Muscle of arm (tissue), 12 donors: ENCODE data around the gene FXYD6. TPM values are rescaled to one million over a fixed set of nuclear protein-coding genes. Genes with fewer than 3 reads are reported as not detected.
A peak's percentile ranks its signal among the peaks of the same experiment; 100 is the strongest.
"Not testable (repeated sequence)": the region's sequence is repeated elsewhere in the genome, so short reads cannot be mapped to it uniquely, and the experiment has no call there.

Source experiments
- DNase-seq: peaks from one replicate; pipeline ENCODE4 v3.0.0-alpha.2; 2013
- polyA plus RNA-seq, 12 donors: library from polyadenylated mRNA; unstranded; fragments of 120-200 nt; gene quantifications; one replicate each; pipeline ENCODE4 v1.2.1, GENCODE V29; 2013; ENCODE audit not compliant: insufficient read length in 12 of 12

FXYD6 gene
- polyA plus RNA-seq, 12 donors = 132 to 202 (median 166) TPM; not detected in 1

GRCh38 chr11:117822074-117823033, 54.1 kb downstream of the FXYD6 start:
- no peak for DNase-seq

GRCh38 chr11:117821431-117821830, 55.0 kb downstream of the FXYD6 start:
- DNase-seq = no peak

- DNase-seq = no peak
Observed at GRCh38 chr11:117820516-117820915, 55.9 kb downstream of the FXYD6 start.

GRCh38 chr11:117820071-117820470, 56.4 kb downstream of the FXYD6 start:
- no peak for DNase-seq

- peak; percentile 89 for DNase-seq
Observed at GRCh38 chr11:117819096-117820040, 57.1 kb downstream of the FXYD6 start.

GRCh38 chr11:117818041-117818873, 58.2 kb downstream of the FXYD6 start:
- no peak for DNase-seq

- peak; percentile 92 for DNase-seq
Observed at GRCh38 chr11:117817368-117818040, 59.0 kb downstream of the FXYD6 start.

GRCh38 chr11:117816846-117817367, 59.6 kb downstream of the FXYD6 start:
- DNase-seq = no peak

GRCh38 chr11:117816151-117816741, 60.2 kb downstream of the FXYD6 start:
- DNase-seq = no peak

- DNase-seq = no peak
Observed at GRCh38 chr11:117815262-117815803, 61.1 kb downstream of the FXYD6 start.

GRCh38 chr11:117814766-117815261, 61.6 kb downstream of the FXYD6 start:
- DNase-seq = peak; percentile 30

- DNase-seq = no peak
Observed at GRCh38 chr11:117814204-117814765, 62.2 kb downstream of the FXYD6 start.

- DNase-seq = not testable (repeated sequence)
Observed at GRCh38 chr11:117810056-117810451, 66.4 kb downstream of the FXYD6 start.

GRCh38 chr11:117809236-117810055, 67.0 kb downstream of the FXYD6 start:
- DNase-seq = peak; percentile 77

- DNase-seq = no peak
Observed at GRCh38 chr11:117808784-117809183, 67.7 kb downstream of the FXYD6 start.

- peak; percentile 85 for DNase-seq
Observed at GRCh38 chr11:117807482-117808327, 68.8 kb downstream of the FXYD6 start.

- no peak for DNase-seq
Observed at GRCh38 chr11:117806846-117807245, 69.6 kb downstream of the FXYD6 start.
